Neural cell (in vitro differentiated cells): ENCODE measurements around the gene MAPT. TPM values are rescaled to one million over a fixed set of nuclear protein-coding genes. Genes with fewer than 3 reads are reported as not detected.

Experiments used
- H2AFZ ChIP-seq: fragments of 200-600, 300-800 bp; sonication (generic), shearing (Covaris generic); 2 replicates; pipeline ENCODE4 v1.6.0; 2014; ENCODE audit warnings: low read depth, mild to moderate bottlenecking, antibody characterized with exemption, low read length, moderate library complexity
- H3F3A ChIP-seq: fragments of 200-600 bp; shearing (Covaris generic); 2 replicates; pipeline ENCODE4 v1.6.1; 2016; ENCODE audit warnings: mild to moderate bottlenecking, moderate library complexity, mixed read lengths, antibody characterized with exemption, low read length; ENCODE audit not compliant: insufficient read depth, poor library complexity, severe bottlenecking
- H3K27ac ChIP-seq: fragments of 200-600, 300-800 bp; sonication (generic), shearing (Covaris generic); 2 replicates; pipeline ENCODE4 v1.5.1; 2014; ENCODE audit warnings: mild to moderate bottlenecking, low read length, moderate library complexity
- H3K27me3 ChIP-seq: fragments of 300-800, 200-600 bp; sonication (generic), shearing (Covaris generic); 2 replicates; pipeline ENCODE4 v1.6.0; 2014; ENCODE audit warnings: mild to moderate bottlenecking, low read depth, low read length, moderate library complexity; ENCODE audit not compliant: insufficient read depth
- H3K36me3 ChIP-seq: fragments of 300-800, 200-600 bp; sonication (generic), shearing (Covaris generic); 2 replicates; pipeline ENCODE4 v1.5.1; 2014; ENCODE audit warnings: mild to moderate bottlenecking, antibody characterized with exemption, low read length, moderate library complexity; ENCODE audit not compliant: insufficient read depth
- H3K4me2 ChIP-seq: fragments of 300-800, 200-600 bp; sonication (generic), shearing (Covaris generic); 2 replicates; pipeline ENCODE4 v1.6.0; 2014; ENCODE audit warnings: mild to moderate bottlenecking, low read length
- H3K4me3 ChIP-seq: fragments of 300-800, 200-600 bp; sonication (generic), shearing (Covaris generic); 2 replicates; pipeline ENCODE4 v1.5.1; 2014; ENCODE audit warnings: mild to moderate bottlenecking, low read length, moderate library complexity
- H3K79me2 ChIP-seq: fragments of 200-600 bp; shearing (Covaris generic); replicated peaks from 2 replicates; pipeline ENCODE4 v1.6.0; 2014; ENCODE audit warnings: mild to moderate bottlenecking, low read length, moderate library complexity; ENCODE audit not compliant: insufficient read depth
- H3K9ac ChIP-seq: fragments of 300-800, 200-600 bp; sonication (generic), shearing (Covaris generic); 2 replicates; pipeline ENCODE4 v1.6.1; 2016; ENCODE audit warnings: mild to moderate bottlenecking, low read length, mixed read lengths
- H3K9me2 ChIP-seq: fragments of 200-600 bp; shearing (Covaris generic); 2 replicates; pipeline ENCODE4 v1.6.1; 2016; ENCODE audit warnings: mild to moderate bottlenecking, low read length, mixed read lengths; ENCODE audit not compliant: insufficient read depth
- H3K9me3 ChIP-seq: fragments of 200-600, 300-800 bp; sonication (generic), shearing (Covaris generic); 2 replicates; pipeline ENCODE4 v1.6.1; 2016; ENCODE audit warnings: mild to moderate bottlenecking, mixed run types, low read length, moderate library complexity, mixed read lengths
- H4K20me1 ChIP-seq: fragments of 200-600 bp; shearing (Covaris generic); 2 replicates; pipeline ENCODE4 v1.6.1; 2016; ENCODE audit warnings: mild to moderate bottlenecking, mixed run types; ENCODE audit not compliant: insufficient read depth
- CTCF ChIP-seq: fragments of 450-650 bp; IDR thresholded peaks from 2 replicates; pipeline ENCODE4 v1.5.1; 2014; ENCODE audit warnings: antibody characterized with exemption, mild to moderate bottlenecking, moderate library complexity; ENCODE audit not compliant: poor library complexity, severe bottlenecking
- EP300 ChIP-seq: fragments of 450-650 bp; conservative IDR thresholded peaks from 2 replicates; pipeline ENCODE4 v1.6.1; 2014; ENCODE audit warnings: antibody characterized with exemption, mild to moderate bottlenecking, moderate library complexity; ENCODE audit not compliant: poor library complexity, severe bottlenecking
- EZH2 ChIP-seq: fragments of 200-600, 300-800 bp; shearing (Covaris generic), sonication (generic); IDR thresholded peaks from 2 replicates; pipeline ENCODE4 v1.6.1; 2014; ENCODE audit warnings: antibody characterized with exemption, low read length, borderline replicate concordance, mild to moderate bottlenecking; ENCODE audit not compliant: insufficient read depth, poor library complexity, severe bottlenecking
- MXI1 ChIP-seq: fragments of 450-650 bp; conservative IDR thresholded peaks from 2 replicates; pipeline ENCODE4 v1.6.1; 2014; ENCODE audit warnings: antibody characterized with exemption, mild to moderate bottlenecking; ENCODE audit not compliant: poor library complexity, severe bottlenecking
- POLR2AphosphoS5 ChIP-seq: IDR thresholded peaks from 2 replicates; pipeline ENCODE4 v1.6.1; 2012
- RAD21 ChIP-seq: fragments of 450-650 bp; conservative IDR thresholded peaks from 2 replicates; pipeline ENCODE4 v1.6.1; 2014; ENCODE audit warnings: antibody characterized with exemption, mild to moderate bottlenecking, moderate library complexity
- REST ChIP-seq: IDR thresholded peaks from 2 replicates; pipeline ENCODE4 v1.6.1; 2012; ENCODE audit warnings: borderline replicate concordance
- SMC3 ChIP-seq: fragments of 450-650 bp; conservative IDR thresholded peaks from 2 replicates; pipeline ENCODE4 v1.6.1; 2014; ENCODE audit warnings: antibody characterized with exemption, mild to moderate bottlenecking, moderate library complexity; ENCODE audit not compliant: poor library complexity
- TAF1 ChIP-seq: IDR thresholded peaks from 2 replicates; pipeline ENCODE4 v1.6.1; 2012; ENCODE audit warnings: low read depth
- polyA plus RNA-seq: library from polyadenylated mRNA; depleted of rRNA; stranded (reverse); fragments of >200 nt; gene quantifications from 2 replicates; pipeline ENCODE4 v1.2.3, GENCODE V29; 2014

Gene MAPT
- polyA plus RNA-seq, 1 donor from 2014 or later, result 94.5 TPM

- no peak overlapping the region for H3K27ac ChIP-seq
- no peak overlapping the region for H3K9ac ChIP-seq
- no peaks in the 10 kb centered on the region for H3K9me2 ChIP-seq
- no peaks in the 10 kb centered on the region for H3K9me3 ChIP-seq
- H3F3A ChIP-seq, result no peaks in the 10 kb centered on the region
- peaks cover 5% of the 10 kb centered on the region for H3K79me2 ChIP-seq
- H3K27me3 ChIP-seq, result no peaks in the 10 kb centered on the region
- no peak overlapping the region for H3K4me2 ChIP-seq
- peaks cover 6% of the 10 kb centered on the region for H3K36me3 ChIP-seq
- no peak overlapping the region for H2AFZ ChIP-seq
- H4K20me1 ChIP-seq, result peaks cover 5% of the 10 kb centered on the region
- TF ChIP-seq MXI1 (no peak), EZH2 (no peak), RAD21 (no peak), REST (no peak), EP300 (no peak), POLR2AphosphoS5 (no peak), CTCF (no peak), TAF1 (no peak), SMC3 (no peak)
- H3K4me3 ChIP-seq, result no peak overlapping the region
Observed at GRCh38 chr17:46045639-46046038, 151.3 kb downstream of the MAPT start.

- no peak overlapping the region for H3K9ac ChIP-seq
- H4K20me1 ChIP-seq, result peaks cover 5% of the 10 kb centered on the region
- TF ChIP-seq EZH2, result no peak
- no peak for TF ChIP-seq REST
- TF ChIP-seq TAF1, result no peak
- TF ChIP-seq MXI1, result no peak
- TF ChIP-seq EP300, result no peak
- TF ChIP-seq POLR2AphosphoS5, result no peak
- TF ChIP-seq SMC3, result no peak
- TF ChIP-seq RAD21, result no peak
- TF ChIP-seq CTCF, result no peak
- peaks cover 6% of the 10 kb centered on the region for H3K36me3 ChIP-seq
- peaks cover 5% of the 10 kb centered on the region for H3K79me2 ChIP-seq
- no peak overlapping the region for H3K27ac ChIP-seq
- no peaks in the 10 kb centered on the region for H3F3A ChIP-seq
- H3K9me2 ChIP-seq, result no peaks in the 10 kb centered on the region
- no peaks in the 10 kb centered on the region for H3K27me3 ChIP-seq
- H2AFZ ChIP-seq, result no peak overlapping the region
- H3K4me2 ChIP-seq, result no peak overlapping the region
- no peak overlapping the region for H3K4me3 ChIP-seq
- H3K9me3 ChIP-seq, result no peaks in the 10 kb centered on the region
Observed at GRCh38 chr17:46046957-46047356, 152.6 kb downstream of the MAPT start.
